Activated CD4-positive, CD25-positive, alpha-beta regulatory T cell treated with anti-CD3 and anti-CD28 coated beads, Interleukin-2, amount 50 U/mL, for 16 hours (primary cell): ENCODE results near the gene PARP8.
"Not testable (repeated sequence)": the region's sequence is repeated elsewhere in the genome, so short reads cannot be mapped to it uniquely, and the experiment has no call there.

Experiments
- DNase-seq: peaks from one replicate; pipeline ENCODE4 v3.0.0-alpha.2; 2020; ENCODE audit warnings: low read depth, low spot score

Gene PARP8

GRCh38 chr5:50666261-50667022 is at the start of gene PARP8:
Gene PARP8 (plus strand): TSS chr5:50666637. CDS start chr5:50667096, 459 bp downstream.
- no peak for DNase-seq

DNA sequence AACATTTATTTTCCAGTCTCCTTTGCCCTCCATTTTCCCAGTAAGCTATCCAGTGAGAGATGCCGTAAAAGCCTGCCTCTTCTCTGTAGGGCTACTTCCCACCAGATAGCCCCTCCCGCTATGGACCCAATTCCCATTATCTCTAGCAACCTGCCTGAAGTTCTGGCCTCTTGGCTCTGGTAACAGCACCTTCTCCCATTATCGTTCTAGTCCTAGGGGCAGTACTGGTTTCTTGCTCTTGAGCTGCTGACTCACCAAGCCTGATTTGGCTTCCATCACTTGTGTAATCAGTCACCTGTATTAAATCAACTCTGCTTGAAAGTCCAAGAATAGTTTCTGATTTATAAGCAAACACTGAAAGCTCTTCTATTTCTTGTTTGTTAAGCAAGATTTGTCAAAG is 42.8 kb upstream of the PARP8 start:
- no peak for DNase-seq

GRCh38 chr5:50634866-50635265 is 31.6 kb upstream of the PARP8 start:
- DNase-seq, result peak; percentile 1

GRCh38 chr5:50637576-50637975 is 28.9 kb upstream of the PARP8 start:
- not testable (repeated sequence) for DNase-seq

DNA sequence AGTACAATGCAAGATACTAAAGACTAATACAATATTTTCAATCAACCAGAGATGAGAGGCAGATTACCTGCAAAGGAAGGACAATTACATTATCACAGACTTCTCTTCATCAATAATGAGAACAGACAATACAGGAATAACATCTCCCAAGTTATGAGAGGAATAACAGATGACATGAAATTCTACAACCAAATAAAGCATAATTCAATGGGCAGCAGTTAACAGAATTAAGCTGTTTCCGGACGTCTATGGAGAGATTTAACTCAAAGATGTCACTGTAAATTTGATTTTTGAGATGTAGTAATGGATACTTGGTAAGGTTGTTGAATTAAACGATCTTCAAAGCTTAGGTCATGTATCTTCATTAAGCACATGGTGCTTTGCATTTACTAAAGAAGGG is 19.8 kb upstream of the PARP8 start:
- no peak for DNase-seq

DNA sequence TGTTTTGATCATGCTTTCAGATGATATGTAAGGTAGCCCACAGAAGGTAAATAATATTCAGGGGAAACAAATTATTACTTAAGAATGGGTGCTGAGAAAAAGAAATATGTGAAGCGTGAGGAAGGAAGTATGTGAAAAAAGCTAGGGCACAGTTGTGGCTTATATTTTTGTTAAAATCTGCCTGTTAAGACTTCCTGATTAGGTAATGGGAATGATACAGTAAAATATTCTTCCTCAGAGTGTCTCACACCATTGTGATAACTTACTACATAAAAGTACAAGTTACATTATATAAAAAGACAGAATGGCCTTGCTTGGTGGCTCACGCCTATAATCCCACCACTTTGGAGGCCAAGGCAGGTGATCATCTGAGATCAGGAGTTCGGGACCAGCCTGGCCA is 18.7 kb upstream of the PARP8 start:
- no peak for DNase-seq

DNA sequence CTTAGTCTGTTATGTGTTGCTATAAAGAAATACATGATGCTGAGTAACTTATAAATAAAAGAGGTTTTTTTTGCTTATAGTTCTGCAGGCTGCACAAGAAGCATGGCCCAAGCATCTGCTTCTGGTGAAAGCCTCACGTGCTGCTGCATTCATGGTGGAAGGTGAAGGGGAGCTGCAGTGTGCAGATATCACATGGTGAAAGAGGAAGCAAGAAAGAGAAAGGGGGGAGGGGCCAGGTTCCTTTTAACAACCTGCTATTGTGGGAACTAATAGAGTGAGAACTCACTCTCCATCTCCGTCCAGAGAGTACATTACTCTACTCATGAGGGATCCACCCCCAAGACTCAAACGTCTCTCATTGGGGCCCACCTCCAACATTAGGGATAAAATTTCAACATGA is 12.5 kb upstream of the PARP8 start:
- no peak for DNase-seq

GRCh38 chr5:50655067-50655809 is 11.2 kb upstream of the PARP8 start:
- no peak for DNase-seq

DNA sequence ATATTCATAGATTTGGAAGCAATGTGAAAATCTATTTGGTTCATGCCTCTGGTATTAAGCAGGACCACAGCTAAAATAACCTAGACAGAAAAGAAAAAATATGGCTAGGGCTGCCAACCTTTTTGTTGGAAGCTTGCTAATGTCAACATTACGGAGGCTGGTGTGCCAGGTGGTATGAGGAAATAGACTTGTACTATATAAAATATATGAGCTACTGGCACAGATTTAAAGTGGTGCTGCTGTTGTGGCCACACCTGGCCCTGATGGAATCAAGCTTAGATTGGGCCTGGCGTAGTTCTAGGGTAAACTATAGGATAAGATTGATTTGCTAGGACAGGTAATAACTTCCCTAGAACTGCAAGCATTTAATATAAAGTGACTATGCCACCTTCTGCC is 10.6 kb upstream of the PARP8 start:
- no peak for DNase-seq

DNA sequence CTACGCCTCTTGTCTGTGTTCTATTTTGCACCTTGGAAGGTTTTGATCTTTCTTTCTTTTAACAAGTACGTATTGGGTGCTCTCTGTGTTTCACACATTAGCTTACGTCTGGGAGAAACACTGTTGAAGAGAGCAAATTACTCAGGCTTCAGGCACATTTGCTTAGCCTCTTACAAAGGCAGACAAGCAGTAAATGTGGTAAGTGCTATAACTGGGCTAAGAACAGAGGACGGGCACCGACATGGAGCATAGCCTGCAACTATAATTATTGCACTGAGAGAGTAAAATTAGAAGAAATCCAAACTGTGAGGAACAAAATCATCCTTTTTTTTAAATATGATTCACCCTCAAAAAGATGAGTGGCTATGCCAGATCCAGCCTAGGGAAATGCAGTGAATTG is 9.4 kb upstream of the PARP8 start:
- DNase-seq, result no peak

DNA sequence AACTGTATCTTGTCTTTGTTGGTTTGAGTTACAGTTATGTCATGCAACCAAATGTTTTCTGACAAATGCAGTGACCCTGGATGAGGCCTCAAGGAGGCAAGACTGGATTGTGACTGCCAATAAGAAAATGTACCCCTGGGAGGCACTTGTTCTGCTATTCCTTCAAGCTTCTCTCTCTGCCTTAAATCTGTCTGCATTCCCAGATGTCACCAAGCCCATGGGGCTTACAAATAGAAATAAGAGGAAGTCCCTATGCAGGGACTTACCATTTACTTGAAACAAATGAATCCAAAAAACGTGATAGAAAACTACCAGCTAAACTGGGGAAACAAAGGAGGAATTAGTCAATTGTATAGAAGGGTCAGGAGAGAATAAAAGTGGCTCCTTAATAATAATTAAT is 8.2 kb upstream of the PARP8 start:
- DNase-seq, result no peak

GRCh38 chr5:50663636-50664035 is 2.8 kb upstream of the PARP8 start:
- no peak for DNase-seq

DNA sequence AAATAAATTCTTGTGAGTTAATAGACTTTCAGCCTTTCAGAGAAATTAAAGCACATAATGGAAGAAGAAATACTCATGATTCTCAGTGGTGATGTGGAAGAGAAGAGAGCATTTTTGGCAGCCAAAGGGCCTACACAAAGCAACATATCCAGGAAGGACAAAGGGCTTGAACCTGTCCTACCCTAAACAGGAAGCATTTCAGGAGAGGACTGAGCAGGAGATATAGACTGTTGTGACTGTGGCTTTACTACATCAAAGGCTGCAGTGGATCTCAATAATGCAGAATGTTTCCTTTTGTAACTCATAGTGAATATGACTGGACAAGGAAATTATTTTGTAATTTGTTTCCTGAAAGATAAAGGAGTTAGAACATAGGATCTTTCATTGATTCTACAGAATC is 1.3 kb upstream of the PARP8 start:
- no peak for DNase-seq

DNA sequence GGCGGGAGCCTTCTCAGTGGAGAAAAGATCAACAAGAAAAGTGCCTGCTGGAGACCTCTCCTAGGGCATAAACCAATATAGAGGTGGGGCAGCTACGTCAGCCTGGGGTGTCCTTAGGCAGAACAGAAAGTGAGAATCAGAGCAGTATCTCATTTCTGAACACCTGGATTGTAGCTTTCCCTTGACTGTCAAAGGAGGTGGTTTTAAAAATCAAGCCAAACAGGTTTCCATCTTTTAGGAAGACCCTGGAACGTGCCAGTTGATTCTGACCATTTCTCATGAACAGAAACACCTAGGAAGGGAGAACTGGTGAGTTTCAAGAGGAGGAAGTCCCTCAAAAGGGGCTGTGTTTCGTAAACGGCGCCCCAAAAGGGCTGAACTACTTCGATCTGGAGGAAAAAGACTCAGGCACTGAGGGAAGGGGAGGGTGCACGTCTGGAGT is 655 bp upstream of the PARP8 start:
- DNase-seq, result not testable (repeated sequence)

- DNase-seq, result no peak
Measured at GRCh38 chr5:50667023-50667652, 701 bp downstream of the PARP8 start.

DNA sequence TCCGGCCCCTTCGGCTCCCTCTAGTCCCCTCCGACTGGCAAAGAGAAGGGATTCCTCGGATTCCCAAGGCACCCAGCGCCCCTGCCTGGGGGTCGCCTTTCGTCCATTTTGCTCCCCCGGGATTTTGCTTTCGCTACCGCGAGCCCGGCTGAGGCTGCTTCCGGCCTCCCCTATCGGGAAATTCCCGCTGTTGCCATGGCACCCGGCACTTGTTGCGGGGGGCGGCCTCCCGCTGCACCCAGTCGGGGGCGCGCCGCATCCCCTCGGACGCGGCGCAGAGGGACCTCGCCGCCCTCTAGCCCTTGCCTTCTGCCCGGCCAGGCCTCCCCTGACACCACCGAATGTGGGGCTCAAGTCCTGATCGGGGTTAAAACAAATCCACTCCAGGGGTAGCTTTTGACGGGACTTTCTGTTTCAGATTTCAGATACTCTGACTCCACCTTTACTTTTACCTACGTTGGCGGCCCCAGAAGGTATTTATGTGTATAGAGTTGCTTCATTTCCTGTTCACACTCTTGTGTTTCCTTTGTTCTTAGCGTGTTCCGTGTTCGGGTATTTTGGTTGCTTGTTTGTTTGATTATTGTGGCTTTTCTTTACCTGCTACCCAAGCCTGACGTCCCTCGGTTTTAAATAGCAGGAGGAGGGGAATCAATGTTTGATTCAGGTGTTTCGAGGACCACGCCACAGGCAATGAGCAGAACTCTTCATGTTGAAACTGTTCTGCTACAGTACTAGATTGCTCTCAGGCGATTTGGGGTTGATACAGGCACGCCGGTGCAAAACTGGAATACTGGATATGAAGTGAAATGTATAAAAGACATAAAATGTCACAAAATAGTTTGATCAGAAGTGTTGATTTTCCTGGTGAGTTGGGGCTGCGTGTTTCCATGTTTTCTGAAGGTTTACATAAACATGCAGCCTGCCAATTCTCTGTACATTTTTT is 1.5 kb downstream of the PARP8 start:
- DNase-seq, result peak; percentile 71

DNA sequence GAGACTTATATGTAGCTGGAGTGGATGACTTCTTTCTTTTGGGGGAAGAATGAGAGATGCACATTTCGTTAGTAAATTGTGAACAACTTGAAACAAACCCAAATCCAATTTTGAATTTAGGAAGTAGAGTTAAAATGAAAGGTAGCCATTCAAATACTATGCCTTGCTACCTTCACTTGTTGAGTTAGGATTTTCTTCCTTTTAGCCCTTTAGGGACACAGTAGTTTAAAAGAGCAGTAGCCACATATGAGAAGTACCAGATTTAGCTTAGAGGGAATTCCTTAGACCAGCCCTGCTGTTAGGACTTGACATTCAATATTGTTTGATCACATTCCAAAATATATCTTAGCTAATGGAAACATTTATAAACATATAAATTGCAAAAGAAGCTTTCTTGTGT is 2.2 kb downstream of the PARP8 start:
- not testable (repeated sequence) for DNase-seq

DNA sequence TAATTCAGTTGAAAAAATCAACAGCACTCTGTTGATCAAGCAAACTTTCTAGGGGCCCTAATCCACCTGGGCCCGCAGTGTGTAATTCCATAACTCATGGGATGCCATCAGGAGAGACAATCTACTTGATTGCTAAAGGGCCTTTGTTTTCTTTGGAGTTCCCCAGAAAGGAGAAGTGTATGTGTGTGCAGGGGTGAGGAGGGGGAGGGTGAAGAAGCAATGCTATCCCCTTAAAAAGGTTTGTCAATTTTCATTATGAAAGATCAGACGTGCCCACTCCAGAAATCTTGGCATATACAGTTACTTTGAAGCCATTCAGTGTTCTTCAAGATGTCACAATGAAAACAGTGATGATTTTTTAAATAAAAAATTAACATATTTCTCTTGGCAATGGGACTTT is 6.2 kb downstream of the PARP8 start:
- DNase-seq, result no peak

DNA sequence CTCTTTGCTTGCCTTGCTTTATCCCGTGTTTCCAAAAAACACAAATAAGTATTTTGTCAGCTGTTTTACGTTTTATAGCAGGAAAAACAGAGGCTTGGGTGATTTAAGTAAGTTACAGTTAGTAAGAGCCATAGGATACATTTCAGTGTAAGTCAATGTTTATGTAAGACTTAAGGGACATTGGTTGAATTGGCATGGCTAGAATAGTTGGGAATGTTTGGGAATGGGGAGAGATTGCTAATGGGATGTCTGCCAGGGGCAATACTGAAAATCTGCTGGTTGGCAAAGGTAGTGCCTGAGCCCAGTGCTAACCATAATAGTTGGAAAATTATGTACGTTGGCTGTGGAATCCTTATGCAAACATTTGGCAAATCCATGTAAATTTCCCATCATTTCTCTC is 7.0 kb downstream of the PARP8 start:
- DNase-seq, result not testable (repeated sequence)

- no peak for DNase-seq
Measured at GRCh38 chr5:50675385-50675784, 8.9 kb downstream of the PARP8 start.

DNA sequence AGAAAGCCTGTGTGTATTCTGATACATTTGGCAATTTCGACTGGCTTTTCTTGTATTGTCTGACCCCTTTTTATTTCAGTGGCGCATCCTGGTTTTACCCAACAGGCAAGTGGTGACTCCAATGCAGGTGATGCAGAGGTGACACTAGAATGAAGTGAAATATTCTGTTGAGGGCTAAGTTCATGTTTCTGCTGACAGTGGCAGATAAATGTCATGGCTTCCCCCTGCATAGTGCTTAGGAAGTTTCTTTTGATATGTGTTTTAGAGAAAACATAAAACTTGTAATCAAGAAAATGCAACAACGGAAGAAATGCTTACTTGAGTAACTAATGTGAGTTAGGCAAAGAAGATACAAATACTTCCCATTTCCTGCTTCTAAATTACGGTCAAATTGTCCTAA is 13.1 kb downstream of the PARP8 start:
- not testable (repeated sequence) for DNase-seq

- DNase-seq, result no peak
Measured at GRCh38 chr5:50684721-50685120, 18.3 kb downstream of the PARP8 start.
